ENCODE data around the gene SLC48A1.
"Not testable (repeated sequence)": the region's sequence is repeated elsewhere in the genome, so short reads cannot be mapped to it uniquely, and the experiment has no call there.

Gene SLC48A1

GRCh38 chr12:47813511-47814196 lies 40.6 kb downstream of the SLC48A1 start:
- no peak for DNase-seq

GRCh38 chr12:47814539-47815170 lies 41.6 kb downstream of the SLC48A1 start:
- no peak for DNase-seq

- not testable (repeated sequence) for DNase-seq
These were observed 42.4 kb downstream of the SLC48A1 start for GRCh38 chr12:47815447-47815846.

DNA sequence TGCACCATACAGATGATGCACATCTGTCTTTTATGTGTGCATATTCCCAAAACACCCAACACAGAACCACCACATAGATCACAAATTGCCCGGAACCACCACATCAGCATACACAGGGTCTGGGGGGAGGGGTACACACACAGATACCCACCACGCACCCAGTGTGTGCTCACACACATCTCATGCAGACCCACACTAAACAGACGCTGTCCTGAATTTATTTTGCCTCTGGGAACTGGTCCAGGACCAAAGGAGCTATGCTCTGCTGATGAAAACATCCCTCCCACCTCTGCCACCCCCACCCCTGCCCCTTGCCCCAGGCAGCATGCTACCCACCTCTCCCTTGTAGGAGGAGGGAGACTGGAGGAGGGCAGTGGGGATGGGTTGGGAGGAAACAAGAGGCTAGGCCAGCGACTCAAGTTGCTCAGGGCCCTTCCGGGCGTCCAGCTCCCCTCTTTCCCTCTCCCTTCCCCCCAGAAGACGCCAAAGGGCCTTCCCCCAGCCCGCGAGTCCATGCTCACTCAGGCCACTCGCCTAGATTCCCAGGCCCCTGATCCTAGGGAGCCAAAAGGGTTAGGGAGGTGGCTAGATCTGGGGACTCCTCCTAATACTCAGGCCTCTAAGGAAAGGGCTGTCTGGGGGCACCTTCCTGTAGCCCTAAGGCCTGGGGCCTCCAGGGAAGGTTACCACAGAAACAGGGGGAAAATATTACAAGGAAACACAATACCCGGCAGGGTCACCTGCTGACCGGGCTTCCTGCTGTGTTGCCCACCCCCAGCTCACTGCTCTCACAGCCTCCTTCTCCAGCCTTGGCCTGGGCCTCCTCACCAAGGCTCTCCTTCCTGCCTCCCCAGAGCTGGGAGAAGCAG lies 43.6 kb downstream of the SLC48A1 start:
- no peak for DNase-seq

DNA sequence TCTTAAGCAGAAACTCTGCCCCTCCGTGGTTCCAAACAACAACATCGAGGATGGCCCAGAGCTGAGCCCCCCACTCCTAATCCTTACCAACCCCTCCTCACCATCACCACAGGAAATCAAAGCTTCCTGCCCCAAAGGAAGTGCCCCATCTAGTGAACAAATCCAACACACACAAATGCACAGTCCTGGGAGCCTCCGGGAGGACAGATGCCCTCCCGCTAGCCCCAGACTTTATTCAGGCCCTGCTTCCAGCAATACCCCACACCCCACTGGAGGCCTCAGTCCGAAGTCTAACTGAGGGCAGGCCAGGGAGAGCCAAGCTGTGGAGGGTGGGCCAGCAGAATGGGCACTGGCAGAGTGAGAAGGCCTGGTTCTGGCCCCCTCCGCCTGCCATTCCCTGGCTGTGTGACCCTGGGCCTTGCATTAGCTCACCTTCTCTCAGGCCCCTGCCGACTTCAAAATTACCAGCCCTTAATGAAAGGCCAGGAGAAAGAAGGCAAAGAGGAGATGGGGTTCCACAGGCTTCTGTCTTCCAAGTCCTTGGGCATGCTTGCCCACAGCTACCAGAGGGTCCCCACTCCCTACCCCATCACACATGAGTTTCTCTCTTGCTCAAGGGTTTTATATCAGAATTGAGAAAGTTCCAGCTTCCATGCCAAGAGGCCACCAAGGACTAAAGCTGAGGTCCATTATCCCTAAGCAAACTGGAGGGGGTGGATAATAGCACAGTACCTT lies 44.4 kb downstream of the SLC48A1 start:
- DNase-seq, result no peak

- no peak for DNase-seq
These were observed 45.0 kb downstream of the SLC48A1 start for GRCh38 chr12:47818007-47818376.

DNA sequence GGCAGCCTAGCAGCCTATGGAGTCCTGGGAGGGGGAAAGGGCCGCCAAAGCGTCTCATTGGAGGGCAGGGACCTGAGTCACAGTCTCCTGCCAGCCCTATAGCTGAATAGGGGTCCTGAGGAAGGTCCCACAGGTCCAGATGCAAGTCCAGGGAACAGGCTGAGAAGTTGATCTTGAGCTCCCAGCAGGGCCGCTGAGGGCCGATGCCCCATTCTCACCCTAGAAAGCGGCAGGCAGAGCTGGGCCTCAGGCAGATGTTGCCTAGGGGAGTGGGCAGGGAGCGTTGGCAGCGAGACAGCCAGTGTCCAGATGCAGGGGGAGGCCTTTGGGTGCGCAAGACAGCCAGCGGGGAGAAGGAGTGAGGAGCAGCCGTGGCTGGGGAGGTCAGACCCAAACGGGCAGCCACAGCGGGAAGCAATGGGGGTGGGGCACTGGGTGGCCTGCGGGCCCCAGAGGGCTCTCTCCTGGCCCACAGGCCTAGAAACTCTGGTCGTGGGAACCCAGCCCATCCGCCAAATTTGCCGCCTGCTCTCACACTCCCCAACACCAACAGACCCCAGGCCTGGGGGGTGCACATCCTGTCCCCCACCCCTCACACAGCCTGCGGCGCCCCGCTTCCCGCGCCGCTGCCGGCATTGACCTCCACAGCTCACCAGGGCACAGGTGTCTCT lies 45.6 kb downstream of the SLC48A1 start:
- DNase-seq, result peak; percentile 51

- peak; percentile 60 for DNase-seq
These were observed 46.3 kb downstream of the SLC48A1 start for GRCh38 chr12:47819138-47819895.

- DNase-seq, result peak; percentile 75
These were observed 47.0 kb downstream of the SLC48A1 start, which contains the start of gene HDAC7 for GRCh38 chr12:47819896-47820630. TSS of gene HDAC7 (minus strand) at chr12:47819903. CDS start at chr12:47819785, 118 bp downstream.

DNA sequence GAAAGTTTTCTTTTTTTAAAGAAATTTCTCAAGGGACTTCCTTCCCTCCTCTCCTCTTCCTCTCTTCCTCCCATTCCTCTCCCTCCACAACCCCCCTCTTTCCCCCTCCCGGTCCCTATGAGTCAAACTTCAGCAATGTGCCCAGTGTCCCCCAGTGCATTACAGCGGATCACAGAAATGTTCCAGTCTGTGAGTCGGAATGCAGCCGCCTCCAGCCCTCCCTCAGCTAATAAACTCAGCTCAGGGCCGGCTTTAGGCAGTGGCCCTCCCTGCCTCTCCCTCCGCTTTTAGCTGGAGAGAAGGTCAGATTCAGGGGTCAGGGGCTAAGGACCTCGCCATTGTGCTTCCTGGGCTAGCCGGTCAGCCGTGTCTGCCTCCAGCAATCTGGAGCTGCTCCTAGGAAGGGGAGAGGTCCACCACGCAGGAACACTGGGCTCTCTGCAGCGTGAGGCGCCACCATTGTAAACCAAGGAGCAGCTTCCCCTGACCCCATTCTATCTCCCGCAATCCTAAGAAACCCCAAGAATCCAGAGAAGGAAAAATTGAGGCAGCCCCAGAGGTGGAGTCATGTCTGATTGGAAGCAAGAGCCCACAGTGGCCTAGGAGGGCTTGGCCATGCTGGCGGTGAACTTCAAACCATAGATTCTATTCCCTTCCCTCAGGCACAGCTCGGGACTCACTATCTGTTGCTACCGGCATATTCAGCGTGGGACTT lies 47.8 kb downstream of the SLC48A1 start:
- no peak for DNase-seq

GRCh38 chr12:47821346-47821706 lies 48.3 kb downstream of the SLC48A1 start:
- no peak for DNase-seq

- no peak for DNase-seq
These were observed 49.4 kb downstream of the SLC48A1 start for GRCh38 chr12:47822401-47822800.

DNA sequence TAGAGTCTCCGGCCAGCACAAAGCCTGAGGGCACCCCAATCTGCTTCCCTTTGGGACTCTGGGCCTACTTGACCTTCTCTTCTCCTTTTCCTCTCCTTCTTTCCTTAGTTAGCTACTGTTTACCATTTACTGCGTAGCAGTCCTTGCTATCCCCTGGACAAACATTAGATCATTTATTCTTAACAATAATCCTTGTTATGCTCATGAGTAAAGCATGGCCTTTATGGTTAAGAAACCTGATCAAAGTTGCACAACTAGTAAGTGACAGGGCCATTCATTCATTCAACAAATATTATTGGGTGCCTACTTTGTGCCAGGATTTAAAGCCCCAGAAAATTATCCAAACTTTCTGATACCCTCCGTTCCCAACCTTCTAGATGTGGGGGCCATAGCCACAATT lies 49.8 kb downstream of the SLC48A1 start:
- no peak for DNase-seq

GRCh38 chr12:47823422-47824086 lies 50.5 kb downstream of the SLC48A1 start:
- no peak for DNase-seq

DNA sequence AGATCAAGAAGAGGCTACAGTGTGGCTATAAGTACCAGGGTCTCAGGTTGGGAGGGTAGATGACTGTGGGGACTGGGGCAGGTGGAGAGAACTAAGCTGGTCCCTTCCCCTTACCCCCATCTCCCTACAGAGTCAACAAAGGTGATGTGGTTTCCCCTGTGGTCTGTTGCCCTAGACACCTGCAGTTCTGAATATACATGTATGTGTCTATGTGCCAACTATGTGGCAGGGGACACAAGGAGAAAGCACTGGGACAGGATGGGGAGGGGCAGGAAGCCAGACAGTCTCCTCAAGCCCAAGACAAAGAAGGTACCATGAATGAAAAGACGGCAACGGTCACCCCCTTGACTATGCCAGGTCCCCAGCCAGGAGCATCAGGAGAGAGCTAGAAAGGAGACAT lies 51.2 kb downstream of the SLC48A1 start:
- peak; percentile 53 for DNase-seq

- no peak for DNase-seq
These were observed 51.6 kb downstream of the SLC48A1 start for GRCh38 chr12:47824635-47825034.

DNA sequence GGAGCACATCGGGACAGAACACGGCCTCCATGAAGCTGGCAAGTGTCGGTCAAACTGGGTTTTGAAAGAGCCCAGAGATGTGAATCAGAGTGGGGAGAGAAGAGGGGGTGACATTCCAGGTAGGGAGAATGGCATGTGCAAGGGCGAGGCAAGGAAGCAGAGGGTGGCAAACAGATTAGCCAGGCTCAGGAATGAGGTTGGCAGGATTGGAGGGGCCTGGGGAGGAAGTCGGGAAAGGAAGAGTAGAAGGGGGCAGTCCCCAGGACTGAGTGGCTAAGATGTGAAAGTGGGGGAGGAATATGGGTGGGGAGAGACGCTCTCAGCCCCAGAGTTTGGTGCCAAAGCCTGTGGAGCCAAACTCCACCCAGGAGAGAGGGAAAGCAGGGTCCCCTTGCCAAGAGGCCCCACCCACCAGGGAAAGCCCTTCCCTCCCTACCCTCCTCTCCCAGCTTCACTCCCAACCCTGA lies 52.2 kb downstream of the SLC48A1 start:
- no peak for DNase-seq

- no peak for DNase-seq
These were observed 55.3 kb downstream of the SLC48A1 start for GRCh38 chr12:47828008-47828975.
